WTC11 (cell line): ENCODE data around the gene KRT72. TPM values are rescaled to one million over a fixed set of nuclear protein-coding genes. Genes with fewer than 3 reads are reported as not detected.

ENCODE experiments used
- ATAC-seq: fragments of 200-7000 bp; cut with Tn5 transposase; 2 replicates; pipeline ENCODE4 v1.10.0; 2021; ENCODE audit warnings: mild to moderate bottlenecking, moderate library complexity
- CTCF ChIA-PET: fragments of 300-600 bp; sonication (Branson Sonifier 250); formaldehyde crosslinking; loops from one replicate; lab custom pipeline; 2021; ENCODE audit warnings: antibody characterized with exemption; lab: Charles Lee
- POLR2A ChIA-PET: fragments of 350-600 bp; sonication (Branson Sonifier 250); formaldehyde crosslinking; loops from one replicate; lab custom pipeline; 2021; ENCODE audit warnings: antibody characterized with exemption; lab: Charles Lee
- DNase-seq: peaks from one replicate; pipeline ENCODE4 v3.0.0; 2021; ENCODE audit warnings: low spot score
- H3K27ac Mint-ChIP-seq: 2 replicates; pipeline ENCODE4 v1.8.0; 2021; ENCODE audit warnings: mixed read lengths
- H3K27me3 Mint-ChIP-seq: 2 replicates; pipeline ENCODE4 v1.8.0; 2021; ENCODE audit warnings: low read depth, mild to moderate bottlenecking, moderate library complexity, mixed read lengths
- H3K36me3 Mint-ChIP-seq: 2 replicates; pipeline ENCODE4 v1.8.0; 2021; ENCODE audit warnings: mixed read lengths
- H3K4me1 Mint-ChIP-seq: 2 replicates; pipeline ENCODE4 v1.8.0; 2022; ENCODE audit warnings: mixed read lengths
- H3K4me3 Mint-ChIP-seq: 2 replicates; pipeline ENCODE4 v1.8.0; 2021; ENCODE audit warnings: mild to moderate bottlenecking, moderate library complexity, mixed read lengths
- H3K9me3 Mint-ChIP-seq: 2 replicates; pipeline ENCODE4 v1.8.0; 2021; ENCODE audit warnings: mixed read lengths
- ATF6 ChIP-seq: sonication (generic); formaldehyde crosslinking; IDR thresholded peaks from 2 replicates; pipeline ENCODE4 v1.8.1; 2023; ENCODE audit warnings: mild to moderate bottlenecking, missing genetic modification reagents
- ELF4 ChIP-seq: sonication (generic); formaldehyde crosslinking; IDR thresholded peaks from 2 replicates; pipeline ENCODE4 v1.8.1; 2022; ENCODE audit warnings: low read depth, mild to moderate bottlenecking, moderate library complexity, missing genetic modification reagents
- EMX1 ChIP-seq: fragments of 250-450 bp; sonication (Bioruptor Pico); IDR thresholded peaks from 2 replicates; pipeline ENCODE4 v1.8.0; 2021; ENCODE audit warnings: mild to moderate bottlenecking
- FOXP1 ChIP-seq: sonication (generic); formaldehyde crosslinking; IDR thresholded peaks from 2 replicates; pipeline ENCODE4 v1.8.0; 2022; ENCODE audit warnings: missing genetic modification reagents, mild to moderate bottlenecking, moderate library complexity, borderline replicate concordance
- MAX ChIP-seq: sonication (generic); formaldehyde crosslinking; IDR thresholded peaks from 2 replicates; pipeline ENCODE4 v1.8.0; 2022; ENCODE audit warnings: mild to moderate bottlenecking, missing genetic modification reagents
- NR1H2 ChIP-seq: sonication (generic); formaldehyde crosslinking; IDR thresholded peaks from 2 replicates; pipeline ENCODE4 v1.9.0; 2021; ENCODE audit warnings: mild to moderate bottlenecking, moderate library complexity, missing genetic modification reagents
- RORB ChIP-seq: fragments of 250-450 bp; sonication (Bioruptor Pico); IDR thresholded peaks from 2 replicates; pipeline ENCODE4 v1.9.0; 2021; ENCODE audit warnings: mild to moderate bottlenecking
- TEAD4 ChIP-seq: sonication (generic); formaldehyde crosslinking; IDR thresholded peaks from 2 replicates; pipeline ENCODE4 v1.8.0; 2022; ENCODE audit warnings: mild to moderate bottlenecking, missing genetic modification reagents
- ZNF263 ChIP-seq: sonication (generic); formaldehyde crosslinking; IDR thresholded peaks from 2 replicates; pipeline ENCODE4 v1.8.1; 2022; ENCODE audit warnings: low read depth, mild to moderate bottlenecking, moderate library complexity, missing genetic modification reagents
- ZNF416 ChIP-seq: fragments of 250-450 bp; sonication (Bioruptor Pico); IDR thresholded peaks from 2 replicates; pipeline ENCODE4 v1.9.0; 2021; ENCODE audit warnings: mild to moderate bottlenecking, inconsistent platforms
- ZNF671 ChIP-seq: fragments of 250-450 bp; sonication (Bioruptor Pico); IDR thresholded peaks from 2 replicates; pipeline ENCODE4 v1.8.0; 2021; ENCODE audit warnings: mild to moderate bottlenecking
- total RNA-seq: library from RNA; stranded (reverse); gene quantifications from 3 replicates; pipeline ENCODE4 v1.2.3, GENCODE V29; 2021
- TF ChIP-seq, protein P1 (sequence below): sonication (generic); formaldehyde crosslinking; IDR thresholded peaks from 2 replicates; pipeline ENCODE4 v1.8.0; 2022; ENCODE audit warnings: missing genetic modification reagents
- TF ChIP-seq, protein P2 (sequence below): fragments of 250-450 bp; sonication (Bioruptor Pico); IDR thresholded peaks from 2 replicates; pipeline ENCODE4 v1.9.0; 2021; ENCODE audit warnings: mild to moderate bottlenecking
- TF ChIP-seq, protein P3 (sequence below): sonication (generic); formaldehyde crosslinking; IDR thresholded peaks from 2 replicates; pipeline ENCODE4 v1.8.1; 2023; ENCODE audit warnings: mild to moderate bottlenecking, missing genetic modification reagents
- TF ChIP-seq, protein P4 (sequence below): sonication (generic); formaldehyde crosslinking; IDR thresholded peaks from 2 replicates; pipeline ENCODE4 v1.8.1; 2022; ENCODE audit warnings: missing genetic modification reagents, borderline replicate concordance

The KRT72 gene
- total RNA-seq, 1 experiment from 2014 or later = not detected

DNA sequence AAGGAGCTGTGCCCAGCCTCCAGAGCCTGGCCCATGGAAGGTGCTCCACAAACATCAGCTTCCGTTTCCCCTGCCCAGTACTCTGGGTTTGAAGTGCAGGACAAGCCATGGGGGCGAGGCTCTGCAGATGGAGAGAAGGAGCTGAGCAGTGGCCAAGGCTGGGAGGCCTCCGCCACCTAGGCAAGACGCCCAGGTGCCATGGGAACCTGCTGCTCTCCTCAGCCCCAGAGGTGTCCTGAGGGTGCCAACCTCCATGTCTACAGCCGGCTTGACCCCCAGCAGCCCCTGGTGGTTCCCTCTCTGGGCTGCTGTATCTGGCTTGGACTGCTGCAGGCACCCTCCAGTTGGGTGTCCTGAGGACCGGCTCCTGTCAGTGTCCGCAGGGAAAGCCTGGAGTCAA is 60.7 kb downstream of the KRT72 start (continued):
- TF ChIP-seq, protein P1, sequence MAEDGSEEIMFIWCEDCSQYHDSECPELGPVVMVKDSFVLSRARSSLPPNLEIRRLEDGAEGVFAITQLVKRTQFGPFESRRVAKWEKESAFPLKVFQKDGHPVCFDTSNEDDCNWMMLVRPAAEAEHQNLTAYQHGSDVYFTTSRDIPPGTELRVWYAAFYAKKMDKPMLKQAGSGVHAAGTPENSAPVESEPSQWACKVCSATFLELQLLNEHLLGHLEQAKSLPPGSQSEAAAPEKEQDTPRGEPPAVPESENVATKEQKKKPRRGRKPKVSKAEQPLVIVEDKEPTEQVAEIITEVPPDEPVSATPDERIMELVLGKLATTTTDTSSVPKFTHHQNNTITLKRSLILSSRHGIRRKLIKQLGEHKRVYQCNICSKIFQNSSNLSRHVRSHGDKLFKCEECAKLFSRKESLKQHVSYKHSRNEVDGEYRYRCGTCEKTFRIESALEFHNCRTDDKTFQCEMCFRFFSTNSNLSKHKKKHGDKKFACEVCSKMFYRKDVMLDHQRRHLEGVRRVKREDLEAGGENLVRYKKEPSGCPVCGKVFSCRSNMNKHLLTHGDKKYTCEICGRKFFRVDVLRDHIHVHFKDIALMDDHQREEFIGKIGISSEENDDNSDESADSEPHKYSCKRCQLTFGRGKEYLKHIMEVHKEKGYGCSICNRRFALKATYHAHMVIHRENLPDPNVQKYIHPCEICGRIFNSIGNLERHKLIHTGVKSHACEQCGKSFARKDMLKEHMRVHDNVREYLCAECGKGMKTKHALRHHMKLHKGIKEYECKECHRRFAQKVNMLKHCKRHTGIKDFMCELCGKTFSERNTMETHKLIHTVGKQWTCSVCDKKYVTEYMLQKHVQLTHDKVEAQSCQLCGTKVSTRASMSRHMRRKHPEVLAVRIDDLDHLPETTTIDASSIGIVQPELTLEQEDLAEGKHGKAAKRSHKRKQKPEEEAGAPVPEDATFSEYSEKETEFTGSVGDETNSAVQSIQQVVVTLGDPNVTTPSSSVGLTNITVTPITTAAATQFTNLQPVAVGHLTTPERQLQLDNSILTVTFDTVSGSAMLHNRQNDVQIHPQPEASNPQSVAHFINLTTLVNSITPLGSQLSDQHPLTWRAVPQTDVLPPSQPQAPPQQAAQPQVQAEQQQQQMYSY = no peak
- TF ChIP-seq ZNF671 (CRISPR knock-in tag) (no peak), RORB (CRISPR knock-in tag) (no peak), ATF6 (CRISPR knock-in tag) (no peak), ELF4 (no peak), EMX1 (CRISPR knock-in tag) (no peak), TEAD4 (CRISPR knock-in tag) (no peak)
- TF ChIP-seq, protein P2, sequence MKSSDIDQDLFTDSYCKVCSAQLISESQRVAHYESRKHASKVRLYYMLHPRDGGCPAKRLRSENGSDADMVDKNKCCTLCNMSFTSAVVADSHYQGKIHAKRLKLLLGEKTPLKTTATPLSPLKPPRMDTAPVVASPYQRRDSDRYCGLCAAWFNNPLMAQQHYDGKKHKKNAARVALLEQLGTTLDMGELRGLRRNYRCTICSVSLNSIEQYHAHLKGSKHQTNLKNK (CRISPR knock-in tag) = no peak

DNA sequence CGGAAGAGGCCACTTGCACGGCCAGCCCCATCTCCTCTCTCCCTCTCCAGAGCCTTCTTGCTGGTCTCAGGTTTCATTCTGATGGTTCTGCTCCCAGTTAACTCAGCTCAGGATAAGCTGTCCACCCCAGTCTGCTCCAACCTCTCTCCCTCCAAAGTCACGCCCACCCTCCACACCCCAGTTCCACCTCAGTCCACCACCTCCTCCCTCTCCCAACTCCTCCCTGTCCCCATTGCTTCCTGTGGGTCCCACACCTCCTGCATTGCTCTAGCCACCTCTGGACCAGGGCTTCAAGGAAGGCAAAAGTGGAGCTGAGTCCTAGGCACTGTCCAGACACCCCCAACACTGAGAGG is 61.5 kb downstream of the KRT72 start:
- ATAC-seq = no peak
- CTCF ChIA-PET = interaction anchor here (1.6 kb wide), 1 partner anchor 331 kb away, joined by 3 read pairs; no protein-coding TSS in a partner anchor
- Mint-ChIP-seq H3K36me3 (no peaks in the 10 kb centered on the region), H3K4me3 (no peak overlapping the region), H3K27ac (no peak overlapping the region; the same call in 1 of the 2 replicates)
- TF ChIP-seq, protein P3, sequence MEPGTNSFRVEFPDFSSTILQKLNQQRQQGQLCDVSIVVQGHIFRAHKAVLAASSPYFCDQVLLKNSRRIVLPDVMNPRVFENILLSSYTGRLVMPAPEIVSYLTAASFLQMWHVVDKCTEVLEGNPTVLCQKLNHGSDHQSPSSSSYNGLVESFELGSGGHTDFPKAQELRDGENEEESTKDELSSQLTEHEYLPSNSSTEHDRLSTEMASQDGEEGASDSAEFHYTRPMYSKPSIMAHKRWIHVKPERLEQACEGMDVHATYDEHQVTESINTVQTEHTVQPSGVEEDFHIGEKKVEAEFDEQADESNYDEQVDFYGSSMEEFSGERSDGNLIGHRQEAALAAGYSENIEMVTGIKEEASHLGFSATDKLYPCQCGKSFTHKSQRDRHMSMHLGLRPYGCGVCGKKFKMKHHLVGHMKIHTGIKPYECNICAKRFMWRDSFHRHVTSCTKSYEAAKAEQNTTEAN (CRISPR knock-in tag) = no peak
- TF ChIP-seq FOXP1 (CRISPR knock-in tag) = no peak
- TF ChIP-seq ZNF263 = no peak
- TF ChIP-seq MAX (CRISPR knock-in tag) = no peak
- TF ChIP-seq NR1H2 (CRISPR knock-in tag) = no peak
- no peak for TF ChIP-seq ZNF416 (CRISPR knock-in tag)
- TF ChIP-seq, protein P4, sequence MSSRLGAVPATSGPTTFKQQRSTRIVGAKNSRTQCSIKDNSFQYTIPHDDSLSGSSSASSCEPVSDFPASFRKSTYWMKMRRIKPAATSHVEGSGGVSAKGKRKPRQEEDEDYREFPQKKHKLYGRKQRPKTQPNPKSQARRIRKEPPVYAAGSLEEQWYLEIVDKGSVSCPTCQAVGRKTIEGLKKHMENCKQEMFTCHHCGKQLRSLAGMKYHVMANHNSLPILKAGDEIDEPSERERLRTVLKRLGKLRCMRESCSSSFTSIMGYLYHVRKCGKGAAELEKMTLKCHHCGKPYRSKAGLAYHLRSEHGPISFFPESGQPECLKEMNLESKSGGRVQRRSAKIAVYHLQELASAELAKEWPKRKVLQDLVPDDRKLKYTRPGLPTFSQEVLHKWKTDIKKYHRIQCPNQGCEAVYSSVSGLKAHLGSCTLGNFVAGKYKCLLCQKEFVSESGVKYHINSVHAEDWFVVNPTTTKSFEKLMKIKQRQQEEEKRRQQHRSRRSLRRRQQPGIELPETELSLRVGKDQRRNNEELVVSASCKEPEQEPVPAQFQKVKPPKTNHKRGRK (CRISPR knock-in tag) = no peak
- TF ChIP-seq, all 79 proteins: peak for 0
- Mint-ChIP-seq H3K4me1 (no peaks in the 10 kb centered on the region), H3K9me3 (no peaks in the 10 kb centered on the region), H3K27me3 (no peaks in the 10 kb centered on the region)
- DNase-seq = no peak
- POLR2A ChIA-PET = no interaction called here
